C1 segment of cervical spinal cord (tissue), 14 donors: ENCODE data around the gene ZCCHC14.

Source experiments
- DNase-seq, 14 donors: peaks; one replicate each; lab custom pipeline; 2025; lab: John Stamatoyannopoulos, UW

The ZCCHC14 gene

DNA sequence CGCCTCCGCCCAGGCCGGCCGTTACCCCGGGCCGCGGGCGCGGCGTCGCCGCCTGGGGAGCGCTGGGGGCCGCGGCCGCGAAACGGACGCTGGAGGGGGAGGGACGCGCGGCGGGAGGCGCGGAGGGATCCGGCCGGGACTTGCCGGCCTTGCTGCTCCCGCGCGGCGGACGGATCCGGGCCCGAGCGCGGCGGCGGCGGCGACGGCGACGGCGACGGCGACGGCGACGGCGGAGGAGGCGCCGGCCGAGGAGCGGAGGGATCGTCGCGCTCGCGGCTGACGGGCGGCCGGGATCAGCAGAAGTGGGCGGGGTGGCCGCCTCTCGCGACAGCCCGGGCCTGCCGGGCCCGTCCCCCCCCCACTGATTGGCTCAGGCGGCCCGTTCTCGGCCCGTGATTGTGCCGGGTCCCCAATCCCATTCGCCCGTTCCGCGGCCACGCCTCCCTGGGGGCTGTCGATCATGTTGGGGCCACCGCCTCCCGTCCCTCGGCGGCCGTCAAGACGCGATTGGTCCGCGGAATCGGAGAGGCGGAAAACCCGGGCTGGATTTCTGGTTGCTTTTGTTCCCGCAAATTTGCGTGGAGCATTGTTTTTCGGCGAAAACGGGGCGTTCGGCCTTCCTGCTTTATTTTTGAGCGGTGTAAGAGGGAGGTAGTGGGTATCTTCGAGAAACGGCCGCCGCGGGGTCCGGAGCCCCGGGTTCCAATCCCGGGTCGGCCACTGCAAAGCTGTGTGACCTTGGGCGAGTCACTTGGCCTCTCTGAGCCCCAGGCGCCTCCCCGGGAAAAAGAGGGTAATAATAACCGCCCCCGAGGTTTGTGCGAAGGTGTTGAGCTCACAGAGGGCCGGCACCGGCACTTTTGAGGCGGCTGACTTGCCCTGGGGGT lies at the start of gene ZCCHC14:
TSS of gene ZCCHC14 (minus strand) at position 304 of the 887 bp plus-strand sequence. CDS start 786 bp downstream, outside the sequence.
- peak; percentile 84 to 98 (median 96) for DNase-seq

DNA sequence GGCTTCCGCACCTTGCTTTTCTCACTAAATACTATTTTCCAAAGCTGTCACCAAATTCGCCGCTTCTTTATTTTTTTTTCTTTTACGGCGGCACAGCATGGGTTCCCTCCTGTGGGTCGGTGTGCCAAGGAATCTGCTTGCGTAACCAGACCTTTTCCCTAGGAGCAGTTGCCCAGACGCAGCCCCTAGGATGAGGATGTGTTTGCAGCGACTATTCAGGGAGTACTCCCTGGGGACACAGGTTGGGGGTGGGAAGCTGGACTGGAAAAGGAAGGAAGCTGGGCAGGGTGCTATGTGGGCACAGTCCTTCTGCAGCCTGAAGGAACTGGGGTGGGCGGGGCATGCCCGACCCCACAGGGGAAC lies 49.0 kb upstream of the ZCCHC14 start:
- DNase-seq, result no peak

DNA sequence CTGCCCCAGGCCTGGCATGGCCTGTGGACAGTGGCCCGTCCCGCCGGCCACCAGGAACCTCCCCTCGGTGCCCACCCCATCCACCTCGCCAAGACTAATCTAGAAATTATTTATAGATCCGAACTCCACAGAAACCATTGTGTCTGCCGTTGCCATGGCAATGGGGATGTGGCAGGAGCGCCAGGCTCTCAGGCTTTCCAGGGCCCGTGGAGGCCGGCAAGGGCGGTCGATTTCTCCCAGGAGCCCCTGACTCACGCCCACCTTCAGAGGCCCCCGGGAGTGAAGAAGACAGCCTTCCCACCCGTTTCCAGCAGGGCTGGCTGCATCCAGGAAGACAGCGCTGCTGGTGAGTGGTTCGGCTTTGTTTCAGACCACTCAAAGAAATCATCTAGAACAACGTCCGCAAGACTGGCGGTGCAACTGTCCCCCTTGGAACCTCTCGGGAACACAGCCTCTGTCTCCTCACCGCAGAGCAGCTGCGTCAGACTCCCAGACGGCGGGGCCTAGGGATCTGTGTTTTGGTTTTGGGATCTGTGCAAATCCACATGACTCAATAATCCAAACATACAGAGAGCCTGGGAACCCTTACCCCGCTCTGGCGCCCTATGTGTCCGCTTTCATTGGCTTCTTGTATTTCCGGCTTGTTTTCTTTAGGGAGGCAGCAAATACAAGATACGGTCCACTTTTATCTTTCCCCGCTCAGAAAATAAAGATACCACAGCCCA lies 48.5 kb upstream of the ZCCHC14 start:
- no peak for DNase-seq

DNA sequence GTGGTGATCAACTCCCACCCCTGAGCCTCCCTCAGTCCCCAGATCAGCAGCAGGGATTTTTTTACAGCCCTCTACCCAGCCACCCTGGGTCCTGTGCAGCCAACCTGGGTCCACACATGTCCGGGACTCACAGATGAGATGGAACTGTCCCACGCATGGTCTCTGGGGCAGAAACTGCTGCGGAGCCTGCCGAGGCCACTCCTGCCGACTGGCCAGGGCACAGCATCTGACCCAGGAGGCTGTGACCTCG lies 48.0 kb upstream of the ZCCHC14 start:
- DNase-seq, result no peak

DNA sequence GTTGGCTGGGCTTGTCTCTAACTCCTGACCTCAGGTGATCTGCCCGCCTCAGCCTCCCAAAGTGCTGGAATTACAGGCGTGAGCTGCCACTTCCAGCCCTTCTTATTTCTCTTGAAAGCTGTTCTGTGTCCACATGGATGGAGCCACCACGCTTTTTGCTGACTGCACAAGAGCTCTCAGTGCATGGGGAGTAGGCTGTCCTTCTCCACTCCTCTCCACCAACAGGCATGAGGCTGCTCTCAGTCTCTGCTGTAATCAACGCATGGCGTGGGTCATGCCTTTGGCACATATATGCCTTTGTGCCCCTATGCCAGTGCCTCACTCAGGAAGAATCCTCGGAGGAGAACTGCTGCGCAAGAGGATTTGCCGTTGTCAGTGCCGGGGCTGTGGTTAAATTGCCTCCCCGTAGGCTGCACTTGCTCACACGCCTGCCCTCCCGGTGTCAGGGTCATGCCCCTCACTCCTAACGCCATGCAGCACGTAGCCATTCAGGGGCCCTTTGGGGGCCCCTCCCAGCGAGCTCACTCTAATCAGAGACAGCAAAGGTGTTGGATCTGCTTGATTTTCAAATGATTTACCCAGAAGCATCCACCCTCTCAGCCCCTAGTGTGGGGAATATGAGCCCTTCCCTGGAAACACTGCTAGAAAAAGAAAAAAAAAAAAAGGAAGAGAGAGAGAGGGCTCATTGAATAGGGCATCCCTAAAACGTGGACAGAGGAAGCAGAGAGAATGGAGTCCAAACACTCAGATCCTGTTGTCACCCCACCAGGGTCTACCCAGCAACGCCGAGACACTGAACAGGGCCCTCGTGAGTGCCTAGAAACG lies 47.5 kb upstream of the ZCCHC14 start:
- no peak for DNase-seq

DNA sequence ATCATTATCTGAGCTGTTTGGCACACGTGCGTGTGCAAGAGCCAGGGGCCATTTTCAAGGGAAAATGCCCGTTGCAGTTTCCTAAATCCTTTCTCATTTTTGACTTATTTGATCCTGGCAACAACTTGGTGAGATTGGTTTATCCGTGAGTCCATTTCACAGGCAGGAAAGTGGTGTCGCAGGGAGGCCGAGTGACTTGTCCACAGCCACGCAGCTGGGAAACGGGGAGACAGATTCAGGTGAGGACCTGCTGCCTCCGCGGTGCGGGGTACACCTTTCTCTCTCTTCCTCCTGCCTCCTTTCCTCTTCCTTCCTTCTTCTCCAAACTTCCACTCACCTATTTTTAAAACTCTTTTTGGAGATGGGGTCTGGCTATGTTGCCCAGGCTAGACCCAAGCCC lies 46.3 kb upstream of the ZCCHC14 start:
- no peak for DNase-seq

DNA sequence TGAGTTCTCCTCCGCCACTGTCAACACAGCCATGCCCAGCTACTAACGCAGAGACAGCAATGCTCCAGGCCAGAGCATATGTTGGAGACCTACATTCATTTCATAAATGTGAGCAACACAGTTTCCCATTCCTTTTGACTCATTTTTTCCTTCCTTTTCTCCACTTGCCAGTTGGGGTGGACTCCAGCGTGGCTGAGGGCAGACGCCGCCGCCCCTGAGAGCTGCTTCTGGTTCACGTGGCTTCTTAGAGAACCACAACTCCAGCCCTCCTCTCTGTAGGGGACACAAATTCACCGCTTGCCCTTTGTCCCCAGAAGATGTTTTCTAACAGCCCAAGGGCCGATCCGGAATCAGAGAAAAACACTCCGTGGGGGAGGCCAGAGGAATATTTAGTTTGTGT lies 45.8 kb upstream of the ZCCHC14 start:
- no peak for DNase-seq

DNA sequence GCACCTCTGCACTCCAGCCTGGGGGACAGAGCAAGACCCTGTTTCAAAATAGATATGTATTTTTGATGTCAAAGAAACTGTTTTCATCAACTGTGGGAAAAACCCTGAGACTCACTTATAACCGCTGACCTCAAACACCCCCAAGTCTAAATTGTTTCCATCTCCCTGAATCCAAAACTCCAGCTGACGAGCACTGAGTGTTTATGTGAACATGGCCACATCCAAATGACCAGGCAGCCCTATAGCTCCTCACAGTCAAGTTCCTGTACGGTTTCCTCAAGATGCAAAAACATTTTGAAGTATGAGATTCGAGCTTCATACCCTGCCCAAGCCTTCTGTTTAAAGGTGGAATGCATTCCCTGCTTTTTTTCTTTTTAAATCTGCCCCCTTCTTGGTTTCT lies 45.3 kb upstream of the ZCCHC14 start:
- DNase-seq, result no peak

DNA sequence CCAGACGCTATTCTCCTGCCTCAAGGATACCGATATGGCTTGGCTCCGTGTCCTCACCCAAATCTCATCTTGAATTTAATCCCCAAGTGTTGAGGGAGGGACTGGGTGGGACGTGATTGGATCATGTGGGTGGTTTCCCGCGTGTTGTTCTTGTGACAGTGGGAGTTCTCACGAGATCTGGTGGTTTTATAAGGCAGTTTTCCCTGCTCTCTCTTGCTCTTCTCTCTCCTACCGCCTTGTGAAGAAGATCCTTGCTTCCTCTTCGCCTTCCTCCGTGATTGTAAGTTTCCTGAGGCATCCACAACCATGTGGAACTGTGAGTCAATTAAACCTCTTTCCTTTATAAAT lies 43.9 kb upstream of the ZCCHC14 start:
- DNase-seq, result no peak

DNA sequence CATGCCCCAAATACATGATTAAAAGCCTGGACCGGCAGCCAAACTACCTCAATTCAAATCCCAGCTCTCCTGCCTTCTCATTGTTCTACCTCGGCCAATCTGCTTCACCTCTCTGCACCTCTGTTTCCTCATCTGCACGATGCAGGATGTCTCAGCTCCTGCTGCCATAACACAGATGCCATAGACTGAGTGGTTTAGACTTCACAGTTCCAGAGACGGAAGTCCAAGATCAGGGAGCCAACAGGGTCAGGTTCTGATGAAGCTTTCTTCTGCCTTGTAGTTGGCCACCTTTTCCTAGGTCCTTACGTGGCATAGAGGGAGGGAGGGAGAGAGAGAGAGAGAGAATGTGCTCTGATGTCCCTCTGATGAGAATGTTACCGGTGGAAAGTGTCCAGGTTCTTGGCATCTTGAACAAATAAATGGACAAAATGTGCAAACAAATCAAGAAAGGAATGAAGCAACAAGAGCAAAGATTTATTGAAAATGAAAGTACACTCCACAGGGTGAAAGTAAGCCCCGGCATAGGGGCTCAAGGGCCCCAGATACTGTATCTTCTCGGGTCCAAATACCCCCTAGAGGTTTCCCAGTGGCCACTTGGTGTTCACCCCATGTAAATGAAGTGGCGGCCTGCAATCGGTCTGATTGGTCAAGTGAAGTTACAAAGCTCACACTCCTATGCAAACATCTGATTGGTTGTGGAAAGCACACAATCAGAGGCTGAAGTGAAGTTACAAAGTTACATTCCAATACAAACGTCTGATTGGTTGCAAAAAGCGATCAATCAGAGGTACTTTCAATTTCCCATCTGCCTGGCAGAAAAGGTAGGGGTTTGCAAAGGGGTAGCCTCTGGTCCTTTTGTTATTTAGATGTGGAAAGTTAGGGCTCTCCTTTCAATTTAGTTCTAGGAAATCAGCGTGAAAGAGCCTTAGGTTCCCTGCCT lies 43.3 kb upstream of the ZCCHC14 start:
- DNase-seq, result no peak

DNA sequence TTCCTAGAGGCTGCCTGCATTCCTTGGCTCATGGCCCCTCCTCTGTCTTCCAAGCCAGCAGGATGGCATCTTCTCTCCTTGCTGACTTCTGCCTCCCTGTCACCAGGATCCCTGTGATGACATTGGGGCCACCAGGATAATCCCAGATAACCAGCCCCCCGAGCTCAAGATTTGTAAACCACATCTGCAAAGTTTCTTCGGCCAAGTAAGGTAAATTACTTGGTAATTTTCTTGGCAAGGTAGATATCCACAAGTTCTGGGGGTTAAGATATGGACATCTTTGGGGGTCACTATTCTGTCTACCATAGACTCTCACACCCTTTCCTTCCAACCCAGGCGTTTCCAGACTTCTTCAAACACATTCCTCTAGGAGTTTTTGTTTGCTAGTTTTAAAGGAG lies 42.6 kb upstream of the ZCCHC14 start:
- no peak for DNase-seq

DNA sequence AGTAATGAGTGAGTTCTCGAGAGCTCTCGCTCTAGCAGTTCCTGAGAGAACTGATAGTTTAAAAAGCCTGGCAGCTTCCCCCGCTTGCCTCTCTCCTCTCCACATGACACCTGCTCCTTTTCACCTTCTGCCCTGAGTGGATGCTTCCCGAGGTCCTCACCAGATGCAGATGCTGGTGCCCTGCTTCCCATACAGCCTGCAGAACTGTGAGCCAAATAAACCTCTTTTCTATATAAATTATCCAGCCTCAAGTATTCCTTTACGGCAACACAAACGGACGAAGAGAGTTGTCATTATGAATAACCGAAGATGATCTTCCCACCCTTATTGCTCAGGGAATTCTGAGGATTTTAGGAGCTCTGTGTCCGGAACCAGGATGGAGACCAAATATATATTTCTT lies 41.9 kb upstream of the ZCCHC14 start:
- DNase-seq, result no peak

DNA sequence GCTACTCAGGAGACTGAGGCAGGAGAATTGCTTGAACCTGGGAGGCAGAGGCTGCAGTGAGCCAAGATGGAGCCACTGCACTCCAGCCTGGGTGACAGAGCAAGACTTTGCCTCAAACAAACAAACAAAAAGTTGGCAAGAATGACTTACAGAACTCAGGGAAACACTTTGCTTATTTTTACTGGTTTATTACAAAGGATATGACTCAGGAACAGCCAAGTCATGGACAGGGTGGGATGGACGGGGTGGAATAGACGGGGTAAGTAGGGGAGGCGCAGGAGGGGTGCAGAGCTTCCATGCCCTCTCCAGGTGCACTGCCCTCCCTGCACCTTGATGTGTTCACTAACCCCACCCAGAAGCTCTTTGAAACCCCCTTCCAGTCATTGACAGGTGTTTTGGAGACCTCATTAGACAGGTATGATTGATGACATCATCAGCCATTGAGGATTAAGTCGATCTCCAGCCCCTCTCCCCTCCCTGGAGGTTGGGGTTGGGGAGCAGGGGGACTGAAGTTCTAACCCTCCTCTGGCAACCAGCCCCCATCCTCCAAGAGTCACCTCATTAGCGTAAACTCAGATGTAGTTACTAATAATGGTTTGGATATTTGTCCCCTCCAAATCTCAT lies 41.3 kb upstream of the ZCCHC14 start:
- no peak for DNase-seq

DNA sequence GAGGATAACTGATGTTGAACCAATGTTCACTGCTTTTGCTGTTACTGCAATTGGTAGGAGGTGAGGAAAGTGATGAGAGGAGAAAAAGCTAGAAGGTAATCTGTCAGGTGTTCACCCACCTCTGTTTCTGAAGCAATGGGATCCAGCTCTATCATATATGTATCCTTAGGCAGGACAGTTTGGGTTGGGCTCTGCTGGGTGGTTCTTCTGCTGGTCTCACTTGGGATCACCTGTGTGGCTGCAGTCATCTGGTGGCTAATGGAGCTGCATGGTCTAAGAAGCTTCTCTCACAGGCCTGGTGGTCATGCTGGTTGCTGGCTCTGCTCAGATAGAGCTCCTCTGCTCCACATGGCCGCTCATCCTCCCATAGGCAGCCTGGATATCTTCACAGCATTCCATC lies 40.2 kb upstream of the ZCCHC14 start:
- no peak for DNase-seq

DNA sequence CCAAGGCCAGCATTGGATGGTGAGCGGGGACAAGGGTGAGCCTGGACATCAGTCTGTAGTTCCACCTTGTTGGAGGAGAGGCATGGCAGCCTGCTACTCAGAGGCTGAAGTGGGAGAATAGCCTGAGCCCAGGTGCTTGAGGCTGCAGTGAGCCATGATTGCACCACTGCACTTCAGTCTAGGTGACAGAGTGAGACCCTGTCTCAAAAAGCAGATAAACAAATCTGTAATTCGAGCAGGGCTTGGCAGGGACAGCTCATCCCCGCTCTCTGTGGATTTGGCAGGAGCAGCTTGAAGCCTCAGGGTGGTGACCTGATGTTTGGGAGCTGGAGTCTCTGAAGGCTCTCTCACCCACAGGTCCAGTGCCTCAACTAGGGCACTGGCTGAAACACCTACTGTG lies 38.6 kb upstream of the ZCCHC14 start:
- DNase-seq, result no peak

DNA sequence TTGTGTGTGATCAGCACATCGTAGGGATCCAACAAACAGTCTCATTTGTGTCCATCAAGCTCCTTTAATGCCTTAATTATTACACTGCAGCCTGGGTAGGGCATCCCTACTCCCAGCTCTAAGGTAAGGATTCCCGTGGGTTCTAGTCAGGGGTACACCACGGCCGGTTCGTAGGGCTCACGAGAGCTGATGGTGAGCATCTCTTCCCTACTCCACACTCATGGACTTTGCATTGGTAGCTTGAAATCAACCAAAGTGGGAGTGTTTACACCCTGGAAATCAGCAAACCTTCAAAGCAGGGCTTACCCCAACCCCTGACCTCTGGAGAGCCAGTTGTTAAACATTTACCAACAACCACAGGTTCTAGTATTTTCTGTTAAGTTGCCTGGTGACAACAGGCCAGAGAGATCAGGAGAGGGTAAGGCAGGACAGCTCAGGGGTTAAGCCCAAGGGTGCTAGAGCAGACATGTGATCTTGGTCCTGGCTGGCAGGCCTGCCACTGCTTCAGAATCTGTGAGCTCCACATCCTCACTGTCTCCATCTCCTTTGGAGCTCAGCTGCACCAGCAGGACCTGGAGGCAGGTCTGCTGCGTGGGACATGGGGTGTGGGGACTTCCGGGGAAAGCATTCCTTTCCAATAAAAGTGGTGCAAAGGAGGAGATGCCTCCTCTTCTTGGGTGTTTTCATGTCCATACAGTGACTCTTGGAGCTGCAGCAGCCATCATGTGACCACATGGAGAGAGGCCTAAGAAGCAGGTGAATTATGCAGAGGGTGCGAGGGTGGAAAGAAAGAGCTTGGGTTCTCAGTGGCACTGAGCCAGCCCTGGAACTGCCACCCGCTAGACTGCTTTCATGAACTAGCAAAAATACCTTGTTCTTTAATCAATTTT lies 36.1 kb upstream of the ZCCHC14 start:
- DNase-seq, result no peak

DNA sequence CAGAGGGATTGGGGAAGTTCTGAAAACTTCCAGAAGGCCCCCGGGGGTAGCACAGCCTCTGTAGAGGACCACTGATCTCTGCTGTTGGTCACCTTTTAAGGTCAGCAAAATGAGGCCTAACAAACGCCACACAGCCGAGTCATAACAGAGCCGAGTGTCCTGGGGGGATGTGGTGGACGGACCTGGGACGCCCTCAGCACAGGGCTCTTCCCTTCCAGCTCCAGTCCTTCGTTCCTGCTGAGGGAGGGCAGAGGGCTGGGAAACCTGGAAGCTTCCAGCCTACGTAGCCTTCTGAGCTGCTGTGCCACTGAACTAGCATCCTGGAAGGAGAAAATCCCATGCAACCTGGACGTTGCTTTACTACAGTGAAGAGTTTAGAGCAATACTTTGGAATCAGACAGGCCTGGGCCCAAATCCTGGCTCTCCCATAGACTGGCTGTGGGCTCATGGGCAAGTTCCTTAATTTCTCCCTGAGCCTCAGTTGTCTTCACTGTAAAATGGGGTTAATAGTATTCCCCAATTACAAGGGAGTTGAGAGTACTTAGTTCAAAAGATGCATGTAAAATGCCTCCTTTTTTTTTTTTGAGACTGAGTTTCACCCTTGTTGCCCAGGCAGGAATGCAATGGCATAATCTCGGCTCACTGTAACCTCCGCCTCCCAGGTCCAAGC lies 34.4 kb upstream of the ZCCHC14 start:
- DNase-seq, result no peak

DNA sequence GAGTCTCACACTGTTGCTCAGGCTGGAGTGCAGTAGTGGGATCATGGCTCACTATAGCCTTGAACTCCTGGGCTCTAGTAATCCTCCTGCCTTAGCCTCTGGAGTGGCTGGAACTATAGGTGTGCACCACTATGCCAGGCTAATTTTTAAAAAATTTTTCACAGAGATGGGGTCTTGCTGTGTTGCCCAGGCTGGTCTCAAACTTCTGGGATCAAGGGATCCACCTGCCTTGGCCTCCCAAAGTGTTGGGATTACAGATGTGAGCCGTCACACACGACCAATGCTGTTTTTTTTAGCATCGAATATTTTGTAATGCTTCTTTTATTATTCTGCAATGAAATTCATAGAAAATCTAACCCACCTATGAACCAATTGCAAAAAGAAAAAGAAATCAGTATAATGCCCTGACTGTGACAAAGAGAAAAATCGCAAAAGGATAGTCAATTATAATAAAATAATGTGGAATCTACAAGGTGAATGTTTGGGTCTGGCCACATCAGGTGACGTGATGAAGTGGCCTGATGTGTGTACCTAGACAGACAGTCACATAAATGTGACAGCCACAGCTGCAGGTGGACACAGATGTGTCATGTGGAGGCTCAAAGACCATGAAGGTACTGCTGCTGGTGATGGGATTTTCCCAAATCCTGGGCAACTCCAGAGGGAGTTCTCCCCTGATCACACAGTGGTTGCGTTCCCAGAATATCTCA lies 33.6 kb upstream of the ZCCHC14 start:
- no peak for DNase-seq

DNA sequence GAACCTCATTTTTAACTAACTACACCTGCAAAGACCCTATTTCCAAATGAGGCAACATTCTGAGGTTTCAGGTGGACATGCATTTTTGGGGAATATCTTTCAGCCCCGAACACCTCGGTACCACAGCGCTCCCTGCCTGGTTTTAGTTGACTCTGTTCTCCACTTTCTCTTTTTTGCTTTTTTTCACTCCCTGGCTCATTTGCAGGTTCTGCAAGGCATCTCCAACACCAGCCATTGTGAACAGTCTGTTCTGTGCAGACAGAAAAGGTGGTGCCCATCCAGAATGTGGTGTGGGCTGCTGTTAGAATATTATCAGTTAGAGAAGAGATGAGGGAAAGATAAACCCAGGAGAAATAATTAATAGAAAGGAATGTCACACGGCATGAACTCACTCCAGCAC lies 32.5 kb upstream of the ZCCHC14 start:
- peak in 1 of 14 donors; percentile 14 for DNase-seq
